Measurements from ENCODE around the gene GPAT3.

Gene GPAT3

GRCh38 chr4:83613994-83614393, 78.1 kb downstream of the GPAT3 start:
- no peaks in the 10 kb centered on the region for H3K36me3 ChIP-seq (ENCODE audit: control insufficient read depth in 2 of 2, insufficient read depth in 1 of 2, low read length in 2 of 2)
- CTCF ChIA-PET: no interaction called here

GRCh38 chr4:83616252-83616651, 80.3 kb downstream of the GPAT3 start:
- H3K36me3 ChIP-seq (ENCODE audit: control insufficient read depth in 2 of 2, insufficient read depth in 1 of 2, low read length in 2 of 2): no peaks in the 10 kb centered on the region
- CTCF ChIA-PET: no interaction called here
- no peak for TF ChIP-seq AEBP2 (tag by site-specific recombination; IDR thresholded peaks at IDR 0.05; ENCODE audit: borderline replicate concordance)
- TF ChIP-seq ZNF830 (tag by site-specific recombination; IDR thresholded peaks at IDR 0.05; ENCODE audit: low read depth): no peak
- no peak for TF ChIP-seq HOXA7 (CRISPR knock-in tag; IDR thresholded peaks at IDR 0.05; ENCODE audit: borderline replicate concordance)
- no peak for TF ChIP-seq GLI2 (tag by site-specific recombination; IDR thresholded peaks at IDR 0.05; ENCODE audit: borderline replicate concordance, low read depth)
- no peak for TF ChIP-seq CTCF (tag by site-specific recombination; IDR thresholded peaks at IDR 0.05)
- TF ChIP-seq ZNF112 (tag by site-specific recombination; IDR thresholded peaks at IDR 0.05): no peak
- TF ChIP-seq ZIC2 (tag by site-specific recombination; IDR thresholded peaks at IDR 0.05): no peak
- no peak for TF ChIP-seq HOXD13 (CRISPR knock-in tag; IDR thresholded peaks at IDR 0.05; ENCODE audit: borderline replicate concordance)

More at GRCh38 chr4:83613994-83614393, 78.1 kb downstream of the GPAT3 start:
- POLR2A ChIA-PET: no interaction called here
- no peak for TF ChIP-seq ZNF704 (tag by site-specific recombination; IDR thresholded peaks at IDR 0.05)
- TF ChIP-seq ZNF404 (tag by site-specific recombination; IDR thresholded peaks at IDR 0.05): no peak
- no peak for TF ChIP-seq IKZF3 (tag by site-specific recombination; IDR thresholded peaks at IDR 0.05)
- no peak for TF ChIP-seq PRDM4 (tag by site-specific recombination; IDR thresholded peaks at IDR 0.05)
- no peak for TF ChIP-seq PBX3 (CRISPR knock-in tag; IDR thresholded peaks at IDR 0.05)
- TF ChIP-seq ZFP41 (tag by site-specific recombination; IDR thresholded peaks at IDR 0.05; ENCODE audit: borderline replicate concordance): no peak
- TF ChIP-seq ZNF248 (tag by site-specific recombination; IDR thresholded peaks at IDR 0.05): no peak
- no peak for TF ChIP-seq ZBTB26 (tag by site-specific recombination; optimal IDR thresholded peaks at IDR 0.05)
- TF ChIP-seq ZNF658 (tag by site-specific recombination; IDR thresholded peaks at IDR 0.05): no peak
- TF ChIP-seq ZNF266 (tag by site-specific recombination; IDR thresholded peaks at IDR 0.05; ENCODE audit: low read depth): no peak
- no peak for TF ChIP-seq ZNF114 (tag by site-specific recombination; IDR thresholded peaks at IDR 0.05)
- TF ChIP-seq KLF17 (tag by site-specific recombination; IDR thresholded peaks at IDR 0.05): no peak
- TF ChIP-seq ZBTB20 (tag by site-specific recombination; IDR thresholded peaks at IDR 0.05): no peak
- no peak for TF ChIP-seq ZNF433 (tag by site-specific recombination; IDR thresholded peaks at IDR 0.05; ENCODE audit: low read depth)
- H3K4me1 ChIP-seq (ENCODE audit: control insufficient read depth, insufficient read depth, low read length): no peaks in the 10 kb centered on the region
- no peaks in the 10 kb centered on the region for H3K9me3 ChIP-seq (ENCODE audit: control insufficient read depth, insufficient read depth, low read depth, low read length)
- H3K27ac ChIP-seq (ENCODE audit: extremely low read depth, low read depth, low read length): no peak overlapping the region
- no peak overlapping the region for H3K4me3 ChIP-seq (ENCODE audit: low read depth, low read length)

More at GRCh38 chr4:83616252-83616651, 80.3 kb downstream of the GPAT3 start:
- POLR2A ChIA-PET: no interaction called here
- Histone ChIP-seq H3K4me3 (ENCODE audit: low read depth, low read length) (no peak overlapping the region), H3K27ac (ENCODE audit: extremely low read depth, low read depth, low read length) (no peak overlapping the region), H3K9me3 (ENCODE audit: control insufficient read depth, insufficient read depth, low read depth, low read length) (no peaks in the 10 kb centered on the region), H3K4me1 (ENCODE audit: control insufficient read depth, insufficient read depth, low read length) (no peaks in the 10 kb centered on the region)
